NCI-H510A treated with DMSO at 0.1 percent for 48 hours (cell line): ENCODE data around the gene TMOD1.
"Not testable (repeated sequence)": the region's sequence is repeated elsewhere in the genome, so short reads cannot be mapped to it uniquely, and the experiment has no call there.

Experiments used
- DNase-seq: peaks from one replicate; lab custom pipeline; 2025; lab: John Stamatoyannopoulos, UW

TMOD1 gene

GRCh38 chr9:97598461-97599288 lies 97.2 kb downstream of the TMOD1 start:
- DNase-seq = peak; percentile 79

DNA sequence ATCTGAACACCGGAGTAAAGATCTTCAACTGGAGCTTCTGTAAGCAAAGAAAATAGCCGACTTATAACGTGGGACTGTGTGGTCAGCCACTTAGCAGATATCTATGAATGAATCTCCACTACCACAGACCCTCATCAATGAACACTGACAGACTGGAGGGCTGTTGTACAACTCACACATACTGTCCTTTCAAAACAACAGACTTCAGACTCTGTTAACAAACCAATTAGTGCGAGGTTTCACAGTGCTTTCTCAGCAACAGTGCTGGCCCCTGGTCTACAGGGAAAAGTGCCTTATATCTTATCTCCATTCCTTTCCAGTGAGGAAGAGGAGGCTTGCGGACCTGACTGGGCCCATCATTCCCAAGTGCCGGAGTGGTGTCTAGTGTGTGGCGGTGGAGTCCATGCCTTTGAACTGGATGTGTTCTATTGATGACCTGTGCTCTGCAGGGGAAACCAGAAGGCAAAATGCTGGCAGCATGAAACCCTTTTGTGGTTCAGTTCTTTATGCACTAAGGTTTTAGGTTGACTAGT lies 97.9 kb downstream of the TMOD1 start:
- DNase-seq = no peak

DNA sequence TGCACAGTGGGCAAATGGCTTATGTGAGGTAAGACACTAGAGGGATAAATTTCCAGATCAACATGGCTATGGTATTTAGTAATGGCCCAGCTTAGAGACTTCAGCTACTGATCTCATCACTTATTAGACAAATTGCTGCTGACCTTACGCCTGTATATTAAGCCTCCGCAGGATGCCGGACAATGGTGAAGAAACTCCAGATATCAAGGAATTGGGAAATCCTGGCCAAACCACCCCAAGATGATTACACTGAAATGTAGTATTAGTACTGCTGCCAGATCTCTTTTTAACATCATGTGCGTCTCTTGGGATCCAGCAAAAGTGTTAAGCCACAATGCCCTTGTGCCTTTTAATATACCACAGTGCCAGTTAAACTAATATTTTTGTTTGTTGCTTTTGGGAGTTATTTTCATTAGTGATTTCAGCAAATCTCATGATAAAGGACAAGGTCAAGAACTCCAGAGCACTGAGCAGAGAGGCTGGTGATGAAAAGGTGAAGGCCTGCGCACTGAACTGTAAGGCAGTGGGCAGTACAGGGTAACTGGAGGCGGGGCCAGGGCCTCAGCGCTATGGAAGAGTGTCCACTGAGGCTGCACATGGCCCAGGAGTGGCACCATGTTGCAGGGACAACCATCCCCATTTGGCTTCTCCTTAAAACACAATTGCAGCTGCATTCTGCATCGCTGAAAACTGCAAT lies 99.2 kb downstream of the TMOD1 start:
- no peak for DNase-seq

DNA sequence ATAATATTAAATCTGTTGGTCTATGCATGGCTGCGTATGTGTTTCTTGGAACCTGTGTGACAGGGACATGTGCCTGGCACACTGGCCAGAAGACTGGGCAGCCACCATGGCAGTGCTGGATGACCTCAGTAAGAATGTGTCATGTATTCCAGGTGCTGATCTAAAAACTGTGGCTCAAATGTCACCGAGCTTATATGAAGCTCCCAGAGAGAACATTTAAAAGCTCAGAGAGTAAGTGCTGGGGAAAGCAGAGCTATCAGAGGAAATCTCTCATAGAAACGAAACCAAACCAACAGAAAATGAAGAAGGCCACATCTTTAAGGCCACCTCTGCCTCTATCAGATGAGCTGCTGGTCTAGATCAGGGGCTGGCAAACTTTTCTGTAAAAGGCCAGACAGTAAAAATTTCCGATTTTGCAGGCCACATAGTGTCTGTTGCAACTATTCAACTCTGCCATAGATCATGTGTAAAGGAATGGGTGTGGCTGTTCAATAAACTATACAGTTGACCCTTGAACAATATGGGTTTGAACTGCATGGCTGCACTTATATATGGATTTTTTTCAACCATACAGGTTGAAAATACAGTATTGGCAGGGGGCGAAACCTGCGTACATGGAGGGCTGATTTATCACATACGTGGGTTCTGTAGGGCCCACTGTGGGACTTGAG lies 99.9 kb downstream of the TMOD1 start:
- no peak for DNase-seq

GRCh38 chr9:97602430-97602829 lies 101.0 kb downstream of the TMOD1 start:
- DNase-seq = no peak

- DNase-seq = no peak
These were observed 103.6 kb downstream of the TMOD1 start for GRCh38 chr9:97604901-97605645.

DNA sequence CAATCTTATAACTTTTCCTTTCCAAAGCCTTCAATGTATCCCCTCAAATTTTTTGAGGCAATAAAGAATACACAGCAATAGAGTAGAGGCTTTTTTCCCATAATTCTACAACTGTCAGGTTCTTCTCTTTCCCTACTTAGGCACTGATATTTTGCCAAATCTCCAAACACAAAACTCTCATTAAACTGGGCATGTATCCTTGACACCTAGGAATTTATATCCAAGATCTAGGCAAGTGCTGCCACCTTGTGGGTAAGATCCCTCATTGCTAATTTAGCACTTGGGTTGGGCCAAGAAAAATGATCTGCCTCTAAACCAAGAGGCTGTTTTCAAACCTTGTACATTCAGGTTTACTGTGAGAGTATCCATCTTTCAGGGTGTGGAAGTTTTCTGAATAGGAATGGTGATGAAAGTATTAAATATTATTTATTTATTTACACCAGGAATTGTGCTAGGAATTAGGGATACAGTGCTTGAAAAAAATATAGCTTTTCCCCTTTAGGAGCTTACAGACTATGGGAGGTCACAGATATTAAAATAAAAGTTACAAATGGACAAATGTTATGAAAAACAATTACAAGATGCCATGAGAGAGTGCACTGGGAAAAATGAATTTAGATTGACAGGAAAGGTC lies 114.1 kb downstream of the TMOD1 start:
- DNase-seq = peak; percentile 45

GRCh38 chr9:97617939-97618416 lies 116.5 kb downstream of the TMOD1 start:
- DNase-seq = no peak

- DNase-seq = not testable (repeated sequence)
These were observed 118.6 kb downstream of the TMOD1 start for GRCh38 chr9:97620063-97620462.

GRCh38 chr9:97622483-97622882 lies 121.0 kb downstream of the TMOD1 start:
- not testable (repeated sequence) for DNase-seq

- DNase-seq = no peak
These were observed 122.5 kb downstream of the TMOD1 start for GRCh38 chr9:97623946-97624345.

- DNase-seq = no peak
These were observed 124.2 kb downstream of the TMOD1 start for GRCh38 chr9:97625620-97626019.

GRCh38 chr9:97627624-97628023 lies 126.2 kb downstream of the TMOD1 start:
- no peak for DNase-seq

DNA sequence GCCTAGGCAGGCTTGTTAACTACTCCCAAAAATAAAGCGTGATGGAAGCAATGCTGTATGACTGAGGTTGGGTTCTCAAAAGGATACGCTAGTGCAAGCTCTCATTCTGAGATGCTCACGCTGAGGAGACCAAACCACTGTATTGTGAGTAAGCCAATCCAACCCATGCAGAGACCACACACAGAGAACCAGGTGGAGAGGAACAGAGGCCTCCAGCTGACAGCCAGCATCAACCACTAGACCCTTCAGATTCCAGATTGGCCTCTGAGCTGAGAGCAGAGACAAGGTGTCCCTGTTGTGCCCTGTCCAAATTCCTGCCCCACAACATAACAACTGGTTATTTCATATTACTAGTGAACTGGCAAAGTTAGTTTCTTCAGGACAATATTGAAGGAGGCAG lies 127.2 kb downstream of the TMOD1 start:
- no peak for DNase-seq

DNA sequence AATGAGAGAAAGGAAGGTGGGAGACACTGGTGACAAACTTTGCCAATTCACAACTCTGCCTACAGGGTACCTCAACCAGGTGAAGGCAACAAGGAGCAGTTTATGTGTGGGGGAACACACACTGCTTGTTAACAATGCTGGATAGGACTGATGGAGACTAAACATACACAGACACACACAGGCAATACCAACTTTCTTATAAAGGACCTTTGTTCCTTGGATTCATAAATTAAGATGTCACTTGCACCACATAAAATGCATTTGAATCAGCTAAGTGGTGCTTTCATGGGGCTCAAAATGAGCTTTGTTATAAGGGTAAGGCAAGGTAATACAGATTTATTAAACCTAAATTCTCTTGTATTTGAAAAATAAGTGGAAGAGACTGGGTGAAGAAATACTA lies 127.7 kb downstream of the TMOD1 start:
- DNase-seq = no peak

DNA sequence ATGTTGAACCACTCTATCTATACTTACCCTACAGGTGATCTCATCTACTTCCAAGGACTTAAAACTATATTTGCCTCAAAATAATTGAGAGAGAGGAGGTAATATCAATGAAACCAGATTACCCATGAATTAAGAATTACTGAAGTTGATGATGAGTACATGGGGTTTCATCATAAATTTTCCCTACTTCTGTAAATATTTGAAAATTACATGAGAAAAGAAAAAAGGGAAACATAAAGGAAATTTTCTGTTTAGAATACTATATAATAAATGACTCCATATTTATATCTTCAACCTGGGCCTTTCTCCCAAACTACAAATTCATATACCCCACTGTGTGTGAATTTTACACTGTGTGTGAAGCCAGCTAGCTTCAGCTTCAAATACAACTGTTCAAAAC lies 129.1 kb downstream of the TMOD1 start:
- no peak for DNase-seq

DNA sequence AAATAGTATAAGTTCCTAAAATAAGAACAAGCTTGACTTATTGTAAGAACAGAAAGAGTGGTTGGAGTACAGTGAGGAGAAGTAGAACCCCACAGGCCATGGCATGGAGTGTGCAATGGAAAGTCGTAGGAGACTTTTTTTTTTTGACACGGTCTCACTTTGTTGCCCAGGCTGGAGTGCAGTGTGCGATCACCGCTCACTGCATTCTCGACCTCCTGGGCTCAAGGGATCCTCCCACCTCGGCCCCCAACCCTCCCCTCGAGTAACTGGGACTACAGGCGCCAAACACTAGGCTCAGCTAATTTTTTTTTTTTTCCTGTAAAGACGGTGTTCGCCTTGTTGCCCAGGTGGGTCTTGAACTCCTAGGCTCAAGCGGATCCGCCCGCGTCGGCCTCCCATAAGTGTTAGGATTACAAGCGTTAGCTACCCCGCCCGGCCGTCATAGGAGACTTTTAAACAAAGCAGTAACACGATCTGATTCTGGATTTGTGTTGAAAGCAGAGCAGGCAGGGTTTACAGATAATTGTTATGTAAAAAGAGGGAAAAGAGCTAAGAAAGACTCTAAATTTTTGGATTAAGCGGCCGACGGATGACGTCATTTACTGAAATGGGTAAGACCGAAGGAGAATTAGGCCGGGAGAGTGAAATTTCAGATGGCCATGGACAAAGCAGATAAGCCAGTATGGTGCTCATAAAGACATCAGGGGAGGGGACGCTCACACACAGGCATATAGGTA lies 130.9 kb downstream of the TMOD1 start:
- peak; percentile 92 for DNase-seq

DNA sequence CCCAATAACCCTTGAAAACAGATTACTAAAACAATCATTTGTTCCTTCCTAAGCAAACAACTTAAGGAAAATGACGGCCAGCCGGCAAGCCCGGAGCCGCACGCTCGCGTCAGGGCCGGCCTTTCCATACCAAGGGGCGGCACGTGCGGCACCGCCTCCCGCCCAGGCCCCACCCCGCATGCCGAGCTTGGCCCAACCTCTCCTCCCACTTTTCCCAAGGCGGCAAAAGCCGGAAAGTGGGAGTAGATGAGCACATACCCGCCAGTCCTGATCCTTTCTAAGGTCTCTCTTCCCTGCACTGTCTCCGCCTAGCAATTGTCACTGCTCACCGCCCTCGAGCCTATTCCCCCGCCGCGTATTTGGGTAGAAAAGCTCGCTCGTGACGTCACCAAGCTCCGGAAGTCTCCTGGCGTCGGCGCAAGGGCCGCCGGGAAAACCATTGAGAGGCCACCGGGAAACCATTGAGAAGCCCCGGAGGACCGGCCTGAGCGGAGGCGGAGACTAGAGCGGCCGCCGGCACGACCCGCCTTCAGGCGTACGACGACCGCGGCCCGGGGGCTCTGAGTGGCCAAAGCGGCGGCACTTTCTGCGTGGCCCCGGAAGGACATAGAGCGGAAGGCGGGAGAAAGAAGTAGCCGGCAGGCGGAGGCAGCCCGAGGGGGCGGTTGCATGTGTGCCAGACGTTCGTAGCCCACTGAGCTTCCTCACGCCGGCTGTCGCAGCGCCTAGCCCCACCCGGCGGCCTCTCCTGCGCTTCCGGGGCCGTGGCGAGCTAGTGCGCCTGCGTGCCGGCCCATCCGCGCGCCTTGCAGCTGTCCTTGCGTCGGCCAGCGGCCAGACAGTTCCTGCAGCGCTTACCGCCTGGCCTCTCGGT lies 131.8 kb downstream of the TMOD1 start, which contains the start of the genes NCBP1 and TSTD2:
NCBP1 (plus strand) TSS at position 837 of the 874 bp plus-strand sequence. CDS start 61 bp downstream, outside the sequence.
TSTD2 (minus strand) TSS at position 384 of the 874 bp plus-strand sequence. CDS start 5,806 bp downstream, outside the sequence.
- DNase-seq = peak; percentile 97

- no peak for DNase-seq
These were observed 132.5 kb downstream of the TMOD1 start for GRCh38 chr9:97633859-97634490.
